CD4-positive, alpha-beta T cell treated with Interleukin-4 for 4 hours (primary cell): ENCODE results near the gene HSPA1A.

Experiments
- DNase-seq: peaks from one replicate; pipeline ENCODE4 v3.0.0-alpha.2; 2020

HSPA1A gene

DNA sequence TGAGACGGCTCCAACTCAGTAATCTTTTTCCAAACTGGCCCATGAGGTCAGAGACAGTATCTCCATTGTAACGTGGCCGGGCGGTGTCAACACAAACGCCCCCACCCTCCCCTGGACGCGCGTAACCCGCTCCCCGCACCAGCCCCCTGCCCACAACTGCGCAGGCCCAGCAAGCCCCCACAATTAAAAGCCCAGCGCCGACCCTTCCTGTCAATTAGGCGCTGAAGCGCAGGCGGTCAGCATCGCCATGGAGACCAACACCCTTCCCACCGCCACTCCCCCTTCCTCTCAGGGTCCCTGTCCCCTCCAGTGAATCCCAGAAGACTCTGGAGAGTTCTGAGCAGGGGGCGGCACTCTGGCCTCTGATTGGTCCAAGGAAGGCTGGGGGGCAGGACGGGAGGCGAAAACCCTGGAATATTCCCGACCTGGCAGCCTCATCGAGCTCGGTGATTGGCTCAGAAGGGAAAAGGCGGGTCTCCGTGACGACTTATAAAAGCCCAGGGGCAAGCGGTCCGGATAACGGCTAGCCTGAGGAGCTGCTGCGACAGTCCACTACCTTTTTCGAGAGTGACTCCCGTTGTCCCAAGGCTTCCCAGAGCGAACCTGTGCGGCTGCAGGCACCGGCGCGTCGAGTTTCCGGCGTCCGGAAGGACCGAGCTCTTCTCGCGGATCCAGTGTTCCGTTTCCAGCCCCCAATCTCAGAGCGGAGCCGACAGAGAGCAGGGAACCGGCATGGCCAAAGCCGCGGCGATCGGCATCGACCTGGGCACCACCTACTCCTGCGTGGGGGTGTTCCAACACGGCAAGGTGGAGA lies at the start of gene HSPA1A, which contains the start of gene HSPA1L:
Gene HSPA1A, plus strand, starts transcription at position 519 of the 814 bp plus-strand sequence. Its CDS starts 214 bp downstream, at position 733.
Gene HSPA1L, minus strand, starts transcription at position 259 of the 814 bp plus-strand sequence. CDS start 3,311 bp downstream, outside the sequence.
- peak; percentile 83 for DNase-seq

DNA sequence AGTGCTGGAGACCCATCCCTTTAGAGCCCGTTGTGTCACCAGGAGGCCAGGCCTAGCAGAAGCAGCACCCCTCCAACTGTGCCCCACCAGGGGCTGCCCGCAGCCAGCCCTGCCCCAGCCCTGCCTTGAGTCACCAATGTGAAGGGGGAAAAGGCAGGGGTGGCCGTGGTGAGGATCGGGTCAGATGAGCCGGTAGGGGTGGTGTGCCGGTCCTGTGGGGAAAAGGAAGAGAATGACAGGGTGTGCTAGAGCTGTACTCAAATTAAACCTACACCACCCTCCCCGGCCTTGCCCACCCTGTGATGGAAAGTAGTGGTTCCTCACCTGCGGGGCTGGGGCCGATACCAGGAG lies 49.8 kb upstream of the HSPA1A start:
- no peak for DNase-seq

DNA sequence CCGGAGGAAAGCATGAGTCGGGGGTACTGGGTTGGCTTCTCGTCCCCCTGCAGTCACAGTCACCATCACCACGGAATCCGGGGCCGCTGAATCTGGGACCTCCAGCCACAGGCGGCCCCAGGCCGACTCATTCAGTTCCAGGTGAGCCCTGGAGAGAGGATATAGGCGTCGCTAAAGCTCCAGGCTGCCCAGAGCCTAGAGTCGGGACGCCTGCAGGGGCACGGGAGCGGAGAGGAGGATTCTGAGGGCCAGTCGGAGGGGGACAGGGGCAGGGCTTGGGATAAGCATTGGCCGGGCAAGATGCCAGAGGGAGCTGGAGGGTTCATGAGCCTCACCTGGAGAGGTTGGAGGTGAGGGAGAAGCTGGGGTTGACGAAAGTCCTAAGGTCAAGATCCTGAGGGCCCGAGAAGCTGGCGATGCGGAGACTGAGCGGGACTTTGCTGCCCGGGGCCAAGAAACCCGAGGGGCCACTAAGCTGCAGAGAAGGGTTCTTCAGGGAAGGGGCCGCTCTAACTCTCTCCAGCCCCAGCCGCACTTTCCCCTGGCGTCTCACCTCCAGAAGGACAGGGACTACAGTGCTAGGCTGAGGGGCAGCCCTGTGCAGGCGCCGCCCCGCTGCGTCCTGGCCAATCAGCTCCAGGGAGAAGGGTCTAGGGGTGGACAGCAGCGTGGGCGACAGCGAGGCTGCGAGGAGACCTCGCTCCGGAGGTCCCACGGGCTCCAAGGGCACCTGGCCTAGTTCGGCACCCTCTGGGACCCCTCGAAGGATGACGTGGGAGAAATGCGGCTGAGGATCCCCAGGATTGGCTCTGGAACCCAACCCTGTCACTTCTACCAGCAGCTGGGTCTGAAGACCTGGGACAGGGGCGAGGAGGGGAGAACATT lies 49.2 kb upstream of the HSPA1A start:
- no peak for DNase-seq

DNA sequence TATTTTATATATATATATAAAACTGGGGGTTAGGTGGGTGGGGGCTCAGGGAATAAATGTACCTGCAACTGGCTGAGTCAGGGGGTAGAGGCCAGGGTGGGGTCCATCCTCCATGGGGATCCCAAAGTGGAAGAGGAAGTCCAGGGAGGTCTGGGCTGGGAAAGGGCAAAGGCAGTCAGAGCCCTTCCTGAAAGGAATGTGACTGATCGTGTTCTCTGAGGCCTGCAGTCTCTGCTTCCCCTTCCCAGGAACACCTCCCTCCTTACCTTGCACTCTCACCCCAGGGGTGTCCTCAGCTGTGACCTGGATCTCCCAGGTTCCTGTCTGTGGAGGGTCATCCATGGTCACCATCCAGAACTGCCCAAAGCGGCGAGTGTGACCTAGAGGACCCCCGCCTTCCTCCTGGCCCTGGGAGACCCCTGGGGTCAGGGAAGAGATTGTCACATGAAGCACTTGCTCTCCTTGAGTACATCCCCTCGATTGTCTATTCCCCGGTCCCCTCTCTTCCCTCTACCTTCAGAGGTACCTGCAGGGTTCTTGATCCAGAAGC lies 48.2 kb upstream of the HSPA1A start:
- DNase-seq = no peak

DNA sequence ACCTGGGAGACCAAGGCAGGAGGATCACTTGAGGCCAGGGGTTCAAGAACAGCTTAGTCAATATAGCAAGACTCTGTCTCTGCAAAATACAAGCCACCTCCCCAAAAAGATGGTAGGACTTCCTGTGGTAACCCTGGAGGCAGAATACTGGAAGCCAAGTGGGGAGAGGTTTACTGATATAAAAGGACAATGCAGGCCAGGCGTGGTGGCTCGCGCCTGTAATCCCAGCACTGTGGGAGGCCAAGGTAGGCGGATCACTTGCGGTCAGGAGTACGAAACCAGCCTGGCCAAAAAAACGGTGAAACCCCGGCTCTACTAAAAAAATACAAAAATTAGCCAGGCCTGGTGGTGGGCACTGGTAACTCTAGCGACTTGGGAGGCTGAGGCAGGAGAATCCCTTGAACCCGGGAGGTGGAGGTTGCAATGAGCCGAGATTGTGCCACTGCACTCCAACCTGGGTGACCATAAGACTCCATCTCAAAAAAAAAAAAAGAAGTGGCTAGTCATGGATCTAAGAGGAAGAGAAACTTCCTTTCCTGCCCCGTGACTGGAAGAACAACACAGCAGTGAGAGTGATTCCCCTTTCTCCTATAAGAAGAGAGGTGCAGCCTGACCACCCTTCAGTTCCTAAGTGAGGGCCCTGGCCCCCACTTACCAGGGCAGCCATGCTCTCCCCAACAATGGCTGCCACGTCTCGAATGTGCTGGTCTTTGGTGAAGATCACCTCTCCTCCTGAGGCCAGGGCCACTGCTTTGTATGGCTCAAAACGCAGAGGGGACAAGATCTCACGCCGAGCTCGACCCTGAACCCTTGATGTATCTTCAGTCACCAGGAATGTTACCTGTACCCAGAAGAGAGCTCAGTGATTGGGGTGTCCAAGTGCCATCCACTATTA lies 46.7 kb upstream of the HSPA1A start:
- DNase-seq = no peak

DNA sequence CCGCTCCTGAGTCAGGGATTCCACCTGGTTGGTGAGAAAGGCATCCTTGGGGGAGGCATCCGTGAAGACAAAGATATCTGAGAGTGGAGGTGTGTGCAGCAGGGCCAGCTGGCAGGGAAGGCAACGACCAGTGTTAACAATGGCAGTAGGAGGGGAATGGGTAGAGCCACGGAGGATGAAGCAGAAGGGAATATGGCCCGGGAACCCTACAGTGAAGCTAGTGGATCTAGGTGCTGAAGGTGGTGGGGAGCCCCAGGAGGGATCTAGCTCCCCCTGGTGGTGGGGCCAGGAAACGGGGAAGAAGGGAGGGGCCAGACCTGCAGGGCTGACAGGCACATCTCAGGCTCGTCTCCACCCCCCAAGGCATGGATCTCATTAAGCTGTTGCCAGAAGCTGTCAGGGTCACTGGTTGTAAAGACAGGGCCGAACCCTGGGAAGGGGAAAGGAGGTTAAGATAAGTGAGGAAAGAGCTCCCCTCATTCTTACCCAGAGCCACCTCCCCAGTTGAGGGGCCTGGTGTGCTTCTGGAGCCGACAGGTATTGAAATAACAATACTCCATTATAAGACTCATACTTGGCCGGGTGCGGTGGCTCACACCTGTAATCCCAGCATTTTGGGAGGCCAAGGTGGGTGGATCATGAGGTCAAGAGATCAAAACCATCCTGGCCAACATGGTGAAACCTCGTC lies 45.5 kb upstream of the HSPA1A start:
- peak; percentile 77 for DNase-seq

DNA sequence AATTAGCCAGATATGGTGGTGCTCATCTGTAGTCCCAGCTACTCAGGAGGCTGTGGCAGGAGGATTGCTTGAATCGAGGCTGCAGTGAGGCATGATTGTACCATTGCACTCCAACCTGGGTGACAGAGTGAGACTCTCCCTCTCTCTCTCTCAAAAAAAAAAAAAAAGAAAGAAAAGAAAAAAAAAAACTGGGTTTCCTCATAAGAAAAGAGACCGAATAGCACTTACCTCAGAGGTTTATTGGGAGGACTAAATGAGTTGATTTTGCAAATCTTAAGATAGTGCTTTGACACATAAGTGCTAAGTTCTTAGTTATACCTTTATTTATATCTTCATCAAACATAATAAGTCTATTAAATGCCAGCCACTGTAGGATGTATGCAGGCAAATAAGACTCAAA lies 44.5 kb upstream of the HSPA1A start:
- no peak for DNase-seq

DNA sequence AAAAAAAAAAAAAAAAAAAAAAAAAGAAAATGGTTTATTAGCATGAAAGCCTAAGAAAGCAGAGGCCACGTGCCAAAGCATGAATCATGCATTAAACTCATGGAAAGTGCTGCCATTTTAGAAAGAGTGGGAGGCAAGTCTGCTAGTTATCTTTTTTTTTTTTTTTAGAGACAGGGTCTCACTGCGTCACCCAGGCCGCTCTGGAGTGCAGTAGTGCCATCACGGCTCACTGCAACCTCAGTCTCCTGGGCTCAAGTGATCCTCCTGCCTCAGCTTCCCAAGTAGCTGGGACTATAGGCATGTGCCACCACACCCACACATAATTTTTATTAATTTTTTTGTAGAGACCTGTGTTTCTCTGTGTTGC lies 43.4 kb upstream of the HSPA1A start:
- peak; percentile 23 for DNase-seq

DNA sequence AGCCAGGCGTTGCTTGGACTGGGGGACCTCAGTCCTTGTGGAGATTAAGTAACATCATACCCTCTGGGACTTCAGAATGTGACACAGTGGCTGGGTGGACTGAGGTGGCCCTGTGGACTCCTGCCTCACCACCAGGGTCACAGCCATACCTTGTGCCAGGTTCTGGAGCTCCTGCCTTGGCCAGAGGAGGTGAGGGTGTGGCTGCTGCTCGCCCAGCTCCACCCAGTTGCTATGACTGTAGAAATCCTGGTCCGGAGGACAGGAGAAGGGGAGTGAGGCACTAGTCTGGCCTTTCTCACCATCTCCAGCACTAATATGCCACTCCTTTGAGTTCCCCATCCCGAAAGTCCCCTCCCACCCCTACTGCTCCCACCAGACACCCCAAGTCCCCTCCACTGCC lies 40.2 kb upstream of the HSPA1A start:
- no peak for DNase-seq

DNA sequence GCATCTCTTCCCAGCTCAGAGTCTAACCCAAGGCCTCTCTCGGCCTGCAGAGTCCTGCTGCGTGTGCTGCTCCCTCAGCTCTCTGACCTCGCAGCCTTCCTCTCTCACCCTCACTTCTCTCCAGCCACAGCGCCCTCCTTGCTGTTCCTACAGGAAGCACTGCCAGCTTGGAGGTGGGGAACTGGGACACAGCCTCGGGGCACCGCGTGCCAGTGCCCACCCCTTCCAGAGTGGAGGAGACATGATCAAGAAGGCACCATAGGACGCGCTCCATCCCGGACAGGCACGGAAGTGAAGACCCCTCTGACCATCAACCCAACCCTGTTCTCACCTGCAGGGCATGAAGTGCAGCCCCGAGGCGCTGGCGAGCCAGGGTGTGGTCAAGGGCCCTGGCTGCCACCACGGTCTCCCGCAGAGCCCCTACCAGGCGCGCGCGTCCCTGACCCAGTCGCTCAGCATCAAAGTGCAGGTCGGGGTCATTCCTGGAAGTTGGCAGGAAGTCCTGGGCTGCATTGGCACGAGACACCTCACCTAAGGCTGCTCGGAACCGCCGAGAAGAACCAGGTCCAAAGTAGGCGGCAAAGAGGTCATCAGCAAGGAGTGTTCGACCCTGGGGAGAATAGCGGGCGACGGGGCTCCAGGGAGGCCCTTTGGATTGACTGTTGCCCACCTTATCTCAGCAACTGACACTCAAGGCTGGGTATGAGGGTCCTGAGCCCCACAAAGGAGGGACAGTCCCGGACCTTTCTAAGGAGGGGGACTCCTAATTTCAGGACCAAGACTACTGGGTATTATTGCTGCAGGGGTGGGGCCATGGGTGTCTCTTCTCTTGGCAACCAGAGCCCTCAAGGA lies 39.5 kb upstream of the HSPA1A start:
- no peak for DNase-seq

DNA sequence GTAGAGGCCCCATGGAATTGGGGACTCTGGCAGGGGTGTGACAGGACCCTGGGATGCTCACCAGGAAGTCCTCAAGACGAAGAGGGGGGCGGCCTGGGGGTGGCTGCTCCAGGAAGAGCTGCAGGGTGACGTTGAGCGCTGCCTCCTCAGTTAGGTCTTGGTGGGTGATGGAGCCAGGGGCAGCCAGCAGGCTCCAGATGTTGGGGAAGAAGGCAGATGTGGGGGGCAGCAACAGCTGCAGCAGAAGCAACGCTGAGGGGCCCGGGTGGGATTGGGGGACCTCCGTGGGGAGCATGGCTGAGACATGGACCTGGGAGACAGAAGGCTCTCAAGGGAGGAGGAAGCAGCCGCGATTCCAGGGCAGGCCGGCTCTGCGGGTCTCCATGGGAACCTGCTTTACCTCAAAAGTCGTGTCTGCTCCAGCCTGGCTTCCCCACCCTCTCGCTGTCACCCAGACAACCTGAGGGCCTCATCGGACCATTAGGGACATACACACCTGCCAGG lies 38.8 kb upstream of the HSPA1A start:
- no peak for DNase-seq

DNA sequence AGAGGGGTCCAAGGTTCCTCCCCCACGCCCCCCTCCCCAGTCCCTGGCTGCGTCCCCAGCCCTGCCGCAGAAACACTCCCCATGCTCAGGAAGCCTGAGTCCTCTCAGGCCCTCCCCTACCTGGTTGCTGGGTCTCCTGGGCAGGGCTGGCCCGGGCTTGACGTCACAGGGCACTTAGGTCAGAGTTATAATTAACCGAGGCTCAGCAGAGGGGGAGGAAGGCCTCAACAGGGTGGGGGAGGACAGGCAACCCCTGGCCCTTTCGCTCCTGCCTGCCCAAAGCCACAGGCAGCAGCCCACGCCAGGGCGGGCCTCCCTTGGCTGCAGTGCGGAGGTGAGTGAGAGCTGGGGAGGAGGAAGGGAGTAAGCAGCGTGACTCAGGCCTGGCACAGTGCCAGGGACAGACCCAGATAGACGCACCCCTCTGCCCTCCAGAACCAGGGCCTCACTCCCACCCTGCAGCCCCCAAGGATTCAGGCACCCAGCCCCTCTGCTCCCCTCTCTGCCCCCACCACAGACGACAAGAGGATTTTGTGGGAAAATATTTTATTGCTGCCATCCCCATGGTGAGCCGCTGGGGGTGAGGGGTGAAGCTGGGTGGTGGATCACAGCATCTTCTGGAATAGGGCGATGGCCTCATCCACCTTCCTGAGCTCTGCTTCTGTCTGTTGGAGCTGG lies 38.2 kb upstream of the HSPA1A start, which contains the start of gene VWA7:
Gene VWA7, minus strand, starts transcription at position 340 of the 678 bp plus-strand sequence. CDS start 549 bp downstream, outside the sequence.
- peak; percentile 75 for DNase-seq

DNA sequence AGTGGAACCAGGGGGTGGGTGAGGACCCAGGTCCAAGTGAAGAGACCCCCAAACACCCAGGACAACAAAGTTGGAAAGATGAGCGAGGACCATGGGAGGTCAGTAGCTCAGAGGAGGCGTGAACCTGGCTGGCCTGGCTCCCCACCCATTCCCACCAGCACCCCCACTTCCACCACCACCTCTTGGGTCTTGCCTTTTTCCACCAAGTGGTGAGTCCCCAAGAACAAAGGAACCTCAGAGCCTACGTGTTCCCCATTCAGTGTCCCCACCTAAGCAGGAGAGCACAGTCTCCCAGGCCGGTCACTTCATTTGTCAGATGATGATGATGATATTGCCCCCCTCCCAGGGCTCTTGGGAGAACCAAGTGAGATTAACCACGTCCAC lies 37.7 kb upstream of the HSPA1A start:
- DNase-seq = no peak

DNA sequence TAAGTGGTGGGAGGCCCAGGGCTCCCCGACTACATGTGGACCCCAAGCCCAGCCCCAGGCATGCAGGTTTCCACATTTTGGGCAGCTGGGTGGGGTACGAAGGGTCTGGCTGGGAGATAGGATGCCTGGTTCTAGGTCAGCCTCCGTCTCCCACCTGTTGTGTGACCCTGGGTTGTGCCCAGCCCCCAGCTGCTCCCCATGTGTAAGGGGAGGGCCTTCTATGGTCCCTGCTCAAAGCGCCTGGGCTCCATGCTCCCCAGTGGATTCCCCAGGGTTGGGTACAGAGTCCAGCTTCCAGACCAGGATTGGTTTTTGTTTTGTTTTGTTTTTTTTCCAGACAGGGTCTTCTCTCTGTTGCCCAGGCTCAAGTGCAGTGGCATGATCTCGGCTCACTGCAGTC lies 37.1 kb upstream of the HSPA1A start:
- DNase-seq = no peak

DNA sequence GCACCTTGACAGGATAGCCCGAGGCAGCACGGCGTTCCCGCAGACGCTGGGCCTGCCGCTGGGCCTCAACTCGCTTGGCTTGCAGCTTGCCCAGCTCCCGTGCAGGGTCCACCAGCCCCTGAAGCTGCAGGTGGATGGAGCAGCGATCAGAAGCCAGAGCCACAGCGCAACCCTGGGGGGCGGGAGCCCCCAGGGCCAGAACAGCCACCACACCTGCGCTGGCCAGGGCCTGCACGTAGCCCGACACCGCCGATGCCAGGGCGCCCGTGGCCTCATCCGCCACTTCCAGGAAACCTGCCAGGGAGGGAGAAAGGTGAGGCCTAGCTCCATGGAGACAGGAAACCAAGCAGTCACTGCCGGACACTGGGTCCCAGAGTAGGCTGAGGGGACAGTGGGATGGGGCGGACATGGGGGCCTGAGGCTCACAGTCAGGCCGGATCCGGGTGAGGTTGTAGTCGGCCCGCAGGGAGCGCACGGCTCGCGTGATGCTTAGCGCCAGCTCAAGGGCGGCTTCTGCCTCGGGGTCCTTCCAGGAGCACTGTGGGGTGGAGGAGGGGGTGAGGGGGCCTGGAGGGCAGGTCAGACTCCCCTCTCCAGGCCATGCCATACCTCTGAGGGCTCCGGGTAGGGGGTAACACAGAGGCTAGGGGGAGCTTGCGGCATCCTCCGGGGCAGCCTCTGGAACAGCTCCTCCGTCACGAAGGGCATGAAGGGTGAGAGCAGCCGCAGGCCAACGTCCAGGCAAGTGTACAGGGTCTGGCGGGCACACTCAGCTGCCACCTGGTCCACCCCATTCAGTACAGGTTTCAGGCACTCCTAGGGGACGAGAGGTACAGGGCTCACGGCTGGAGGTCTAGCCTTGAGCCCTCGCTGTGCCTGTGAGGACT lies 36.1 kb upstream of the HSPA1A start:
- no peak for DNase-seq

DNA sequence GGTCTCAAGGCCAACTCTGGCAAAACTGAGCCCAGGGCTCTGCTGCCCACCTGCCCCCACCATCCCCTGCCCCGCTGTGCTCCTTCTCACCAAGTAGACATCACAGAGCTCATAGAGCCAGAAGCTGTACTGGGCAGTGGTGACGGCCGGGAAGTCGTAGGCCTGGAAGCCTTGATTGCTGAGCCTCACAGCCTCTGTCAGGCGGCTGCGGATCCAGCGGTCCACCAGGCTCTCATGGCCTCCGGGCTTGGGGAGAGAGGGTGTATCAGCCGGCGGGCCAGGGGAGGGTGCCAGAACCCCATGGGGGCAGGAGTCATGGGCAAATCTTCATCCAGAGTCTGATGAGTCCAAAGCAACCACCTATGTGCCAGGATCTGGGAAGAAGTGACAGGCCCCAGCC lies 35.4 kb upstream of the HSPA1A start:
- DNase-seq = no peak

DNA sequence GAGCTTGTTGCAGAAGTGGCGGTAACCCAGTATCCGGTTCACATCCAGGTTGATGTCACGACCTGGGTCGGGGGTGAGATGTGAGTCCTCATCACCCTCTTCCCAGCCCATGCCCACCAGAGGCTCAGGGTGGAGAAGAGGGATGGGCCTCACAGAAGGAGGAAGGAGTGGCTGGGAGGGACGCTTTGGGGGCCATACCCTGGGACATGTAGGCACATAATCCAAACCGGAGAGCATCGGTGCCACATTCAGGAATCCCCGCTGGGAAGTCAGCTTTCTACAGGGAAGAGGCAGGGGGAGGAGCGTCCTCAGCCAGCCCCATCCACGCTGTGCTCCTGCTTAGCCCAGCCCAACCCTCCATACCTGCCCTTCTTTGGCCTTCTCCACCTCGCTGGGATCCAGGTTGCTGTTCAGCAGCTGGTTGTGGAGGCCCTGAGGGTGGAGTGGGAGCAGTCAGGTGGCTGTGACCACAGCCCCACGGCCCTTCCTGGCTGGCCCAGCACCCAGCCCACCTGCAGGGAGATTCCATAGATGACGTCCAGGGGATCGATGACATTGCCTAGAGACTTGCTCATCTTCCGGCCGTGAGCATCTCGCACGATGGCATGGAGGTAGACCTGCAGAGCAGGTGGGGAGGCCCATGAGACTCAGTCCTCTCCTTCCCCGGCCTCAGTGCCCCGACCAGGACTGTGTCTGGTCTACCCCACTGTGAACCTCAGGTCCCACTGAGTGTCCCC lies 34.7 kb upstream of the HSPA1A start:
- DNase-seq = no peak
